SU-DHL-6 (cell line): ENCODE measurements around the gene KLF4.

ENCODE experiments used
- H2AFZ ChIP-seq: fragments of 200-600 bp; sonication (generic); 2 replicates; pipeline ENCODE4 v1.6.1; 2014; ENCODE audit warnings: low read depth, mild to moderate bottlenecking, moderate library complexity, mixed read lengths, antibody characterized with exemption, low read length; ENCODE audit not compliant: severe bottlenecking
- H3F3A ChIP-seq: fragments of 200-600 bp; shearing (Covaris generic); 2 replicates; pipeline ENCODE4 v1.6.0; 2016; ENCODE audit warnings: antibody characterized with exemption, mild to moderate bottlenecking; ENCODE audit not compliant: insufficient read depth
- H3K27ac ChIP-seq: fragments of 200-600 bp; sonication (generic); 2 replicates; pipeline ENCODE4 v1.5.1; 2016; ENCODE audit warnings: low read depth, mild to moderate bottlenecking, low read length, moderate library complexity, mixed read lengths
- H3K27me3 ChIP-seq: fragments of 200-600 bp; sonication (generic), shearing (Covaris generic); 2 replicates; pipeline ENCODE4 v1.6.0; 2014; ENCODE audit warnings: mild to moderate bottlenecking, low read length
- H3K36me3 ChIP-seq: fragments of 200-600 bp; sonication (generic); 2 replicates; pipeline ENCODE4 v1.6.1; 2014; ENCODE audit warnings: mild to moderate bottlenecking, low read length, mixed read lengths
- H3K4me2 ChIP-seq: fragments of 300-600, 200-600 bp; shearing (Covaris generic), sonication (generic); 2 replicates; pipeline ENCODE4 v1.6.0; 2014; ENCODE audit warnings: low read length, low read depth, mild to moderate bottlenecking; ENCODE audit not compliant: poor library complexity, severe bottlenecking
- H3K4me3 ChIP-seq: fragments of 200-600 bp; sonication (generic); 2 replicates; pipeline ENCODE4 v1.5.1; 2014; ENCODE audit warnings: antibody characterized with exemption, low read length, mild to moderate bottlenecking, mixed read lengths; ENCODE audit not compliant: insufficient read depth, poor library complexity, severe bottlenecking
- H3K79me2 ChIP-seq: fragments of 200-600 bp; sonication (generic); 2 replicates; pipeline ENCODE4 v1.6.1; 2014; ENCODE audit warnings: mild to moderate bottlenecking, low read length, moderate library complexity; ENCODE audit not compliant: insufficient read depth
- H3K9ac ChIP-seq: fragments of 200-600 bp; sonication (generic); 2 replicates; pipeline ENCODE4 v1.7.0; 2014; ENCODE audit warnings: mild to moderate bottlenecking, low read length
- H3K9me2 ChIP-seq: fragments of 200-600 bp; sonication (generic); replicated peaks from 2 replicates; pipeline ENCODE4 v1.6.1; 2014; ENCODE audit warnings: low read length; ENCODE audit not compliant: insufficient read depth
- H3K9me3 ChIP-seq: fragments of 200-600 bp; sonication (generic); 2 replicates; pipeline ENCODE4 v1.6.1; 2014; ENCODE audit warnings: low read length, mixed read lengths; ENCODE audit not compliant: insufficient read depth
- H4K20me1 ChIP-seq: fragments of 200-600 bp; sonication (generic); 2 replicates; pipeline ENCODE4 v1.6.1; 2014; ENCODE audit warnings: low read depth, mild to moderate bottlenecking, antibody characterized with exemption, low read length, moderate library complexity, mixed read lengths
- EZH2phosphoT487 ChIP-seq: fragments of 200-600 bp; sonication (generic), shearing (Covaris generic); conservative IDR thresholded peaks from 2 replicates; pipeline ENCODE4 v1.6.1; 2018; ENCODE audit warnings: mild to moderate bottlenecking, antibody characterized with exemption, low read length, moderate library complexity, mixed read lengths
- TF ChIP-seq, protein P1 (sequence below): fragments of 200-600 bp; sonication (generic); IDR thresholded peaks from one replicate; pipeline ENCODE4 v1.5.1; 2017; ENCODE audit warnings: antibody characterized with exemption, mild to moderate bottlenecking, low read length, moderate library complexity; ENCODE audit not compliant: insufficient read depth, poor library complexity, severe bottlenecking

Gene KLF4

DNA sequence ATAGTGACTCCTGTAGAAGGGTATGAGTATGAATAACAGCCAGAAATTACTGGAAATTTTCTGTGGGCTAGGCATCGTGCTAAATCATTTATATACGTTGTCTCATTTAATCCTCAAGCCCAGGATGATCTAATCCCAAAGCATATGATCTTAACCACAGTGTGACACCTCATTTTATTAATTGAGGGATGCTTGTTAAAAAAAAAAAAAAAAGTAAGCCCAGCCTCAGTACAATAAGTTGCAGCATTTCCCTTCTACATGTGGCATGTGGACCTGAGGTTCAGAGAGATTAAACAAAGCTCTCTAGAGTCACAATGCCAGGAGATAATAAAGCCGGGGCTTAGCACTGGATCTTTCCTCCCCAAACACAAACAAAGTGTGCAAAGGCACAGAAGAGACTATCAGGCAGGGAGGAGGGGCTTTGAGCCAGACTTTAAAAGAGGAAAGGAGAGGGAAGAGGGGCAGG is 49.5 kb downstream of the KLF4 start:
- Histone ChIP-seq H3K4me2 (no peak overlapping the region), H2AFZ (no peak overlapping the region), H3K27me3 (no peaks in the 10 kb centered on the region), H3K4me3 (no peak overlapping the region), H3K9ac (no peak overlapping the region), H3K9me2 (no peaks in the 10 kb centered on the region), H3K79me2 (no peaks in the 10 kb centered on the region), H3K36me3 (no peaks in the 10 kb centered on the region), H4K20me1 (no peaks in the 10 kb centered on the region), H3K27ac (no peak overlapping the region), H3K9me3 (no peaks in the 10 kb centered on the region), H3F3A (no peaks in the 10 kb centered on the region)
- TF ChIP-seq EZH2phosphoT487: no peak

DNA sequence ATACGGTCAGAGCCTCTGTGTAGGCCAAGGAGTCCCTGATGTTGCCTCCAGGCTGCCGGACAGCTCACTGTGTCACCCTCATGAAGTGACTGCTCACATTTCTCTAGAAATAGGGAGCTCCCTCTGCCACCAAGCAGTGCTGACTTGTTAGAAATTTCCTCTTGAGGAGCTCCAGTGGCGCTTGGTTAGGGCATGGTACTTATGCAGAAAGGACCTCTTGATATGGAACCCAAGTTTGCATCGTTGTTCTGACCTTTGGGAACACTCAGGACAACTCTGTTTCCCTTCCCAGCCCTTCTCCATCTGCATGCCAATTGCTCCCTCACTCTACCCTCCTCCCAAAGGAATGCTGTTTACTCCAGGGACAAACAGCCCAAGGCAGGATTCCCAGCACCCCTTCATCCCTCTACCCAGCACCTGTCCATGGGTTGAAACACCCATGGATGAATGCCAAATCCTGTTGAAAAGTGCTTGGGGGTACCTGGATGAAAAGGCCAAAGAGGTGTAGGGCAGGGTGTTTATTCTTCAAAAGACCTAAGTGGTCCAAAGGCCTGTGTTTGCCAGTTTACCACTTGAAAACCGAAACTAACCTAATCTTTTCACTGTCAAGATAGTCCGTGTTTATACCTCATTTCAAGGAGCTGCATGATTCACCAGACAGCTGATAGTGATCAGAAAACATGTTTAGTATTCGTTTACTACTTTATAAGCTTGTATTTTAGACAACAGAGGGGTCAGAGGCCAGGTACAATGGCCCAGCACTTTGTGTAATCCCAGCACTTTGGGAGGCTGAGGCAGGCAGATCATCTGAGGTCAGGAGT is 51.1 kb downstream of the KLF4 start:
- Histone ChIP-seq H3K79me2 (no peaks in the 10 kb centered on the region), H3K4me3 (no peak overlapping the region), H3K9me3 (no peaks in the 10 kb centered on the region), H3K9me2 (no peaks in the 10 kb centered on the region), H3K36me3 (no peaks in the 10 kb centered on the region), H3K9ac (no peak overlapping the region), H3K27ac (no peak overlapping the region), H2AFZ (no peak overlapping the region), H3K27me3 (no peaks in the 10 kb centered on the region), H3F3A (no peaks in the 10 kb centered on the region), H4K20me1 (no peaks in the 10 kb centered on the region), H3K4me2 (no peak overlapping the region)
- TF ChIP-seq, protein P1, sequence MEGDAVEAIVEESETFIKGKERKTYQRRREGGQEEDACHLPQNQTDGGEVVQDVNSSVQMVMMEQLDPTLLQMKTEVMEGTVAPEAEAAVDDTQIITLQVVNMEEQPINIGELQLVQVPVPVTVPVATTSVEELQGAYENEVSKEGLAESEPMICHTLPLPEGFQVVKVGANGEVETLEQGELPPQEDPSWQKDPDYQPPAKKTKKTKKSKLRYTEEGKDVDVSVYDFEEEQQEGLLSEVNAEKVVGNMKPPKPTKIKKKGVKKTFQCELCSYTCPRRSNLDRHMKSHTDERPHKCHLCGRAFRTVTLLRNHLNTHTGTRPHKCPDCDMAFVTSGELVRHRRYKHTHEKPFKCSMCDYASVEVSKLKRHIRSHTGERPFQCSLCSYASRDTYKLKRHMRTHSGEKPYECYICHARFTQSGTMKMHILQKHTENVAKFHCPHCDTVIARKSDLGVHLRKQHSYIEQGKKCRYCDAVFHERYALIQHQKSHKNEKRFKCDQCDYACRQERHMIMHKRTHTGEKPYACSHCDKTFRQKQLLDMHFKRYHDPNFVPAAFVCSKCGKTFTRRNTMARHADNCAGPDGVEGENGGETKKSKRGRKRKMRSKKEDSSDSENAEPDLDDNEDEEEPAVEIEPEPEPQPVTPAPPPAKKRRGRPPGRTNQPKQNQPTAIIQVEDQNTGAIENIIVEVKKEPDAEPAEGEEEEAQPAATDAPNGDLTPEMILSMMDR: no peak
- TF ChIP-seq EZH2phosphoT487: no peak

DNA sequence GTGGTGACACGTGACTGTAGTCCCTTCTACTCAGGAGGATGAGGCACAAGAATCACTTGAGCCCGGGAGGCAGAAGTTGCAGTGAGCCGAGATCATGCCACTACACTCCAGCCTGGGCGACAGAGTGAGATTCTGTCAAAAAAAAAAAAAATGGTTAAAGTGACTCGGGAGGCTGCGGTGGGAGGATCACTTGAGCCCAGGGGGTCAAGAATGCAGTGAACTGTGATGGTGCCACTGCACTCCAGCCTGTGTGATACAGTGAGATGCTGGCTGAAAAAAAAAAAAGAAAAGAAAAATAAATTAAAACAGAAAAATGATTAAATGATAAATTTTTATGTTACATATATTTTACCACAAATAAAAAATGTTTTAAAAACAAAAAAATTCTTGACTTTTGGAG is 51.9 kb downstream of the KLF4 start:
- Histone ChIP-seq H3K9ac (no peak overlapping the region), H3K27me3 (no peaks in the 10 kb centered on the region), H3K9me2 (no peaks in the 10 kb centered on the region), H4K20me1 (no peaks in the 10 kb centered on the region), H3K4me3 (no peak overlapping the region), H2AFZ (no peak overlapping the region), H3F3A (no peaks in the 10 kb centered on the region), H3K9me3 (no peaks in the 10 kb centered on the region), H3K36me3 (no peaks in the 10 kb centered on the region), H3K79me2 (no peaks in the 10 kb centered on the region), H3K27ac (no peak overlapping the region), H3K4me2 (no peak overlapping the region)
- TF ChIP-seq, protein P1: no peak
- no peak for TF ChIP-seq EZH2phosphoT487

DNA sequence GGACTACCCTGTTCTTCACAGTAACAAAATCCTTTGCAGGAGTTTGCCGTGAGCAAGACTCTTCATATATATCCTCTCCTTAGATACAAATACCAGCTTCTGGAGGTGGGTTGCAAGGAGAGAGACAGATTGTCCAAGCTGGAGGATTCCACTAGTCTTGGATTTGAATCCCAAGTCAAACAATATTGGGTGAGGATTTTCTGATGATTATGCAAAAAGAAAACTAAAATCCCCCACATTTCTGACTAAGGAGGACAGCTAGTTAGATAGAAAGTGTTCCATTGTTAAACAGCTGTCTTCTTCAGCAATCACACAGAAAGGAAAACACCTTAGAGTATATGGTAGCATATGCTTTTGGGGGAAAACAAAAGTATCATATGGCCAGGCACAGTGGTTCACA is 54.2 kb downstream of the KLF4 start:
- Histone ChIP-seq H3K4me2 (no peak overlapping the region), H3F3A (no peaks in the 10 kb centered on the region), H4K20me1 (no peaks in the 10 kb centered on the region), H3K27me3 (no peaks in the 10 kb centered on the region), H3K9me3 (no peaks in the 10 kb centered on the region), H3K36me3 (no peaks in the 10 kb centered on the region), H3K79me2 (no peaks in the 10 kb centered on the region), H3K4me3 (no peak overlapping the region), H3K27ac (no peak overlapping the region), H3K9ac (no peak overlapping the region), H3K9me2 (no peaks in the 10 kb centered on the region), H2AFZ (no peak overlapping the region)
- no peak for TF ChIP-seq EZH2phosphoT487
- TF ChIP-seq, protein P1: no peak
